Large intestine (tissue), 3 donors: ENCODE data around the gene PILRA. TPM values are rescaled to one million over a fixed set of nuclear protein-coding genes. Genes with fewer than 3 reads are reported as not detected.
"Not testable (repeated sequence)": the region's sequence is repeated elsewhere in the genome, so short reads cannot be mapped to it uniquely, and the experiment has no call there.

Experiments used
- DNase-seq, 2 donors: peaks; one replicate each; pipeline versions ENCODE4 v3.0.0 to v3.0.0-alpha.2; 2013
- H3K27ac ChIP-seq: one replicate; pipeline ENCODE4 v1.5.1; 2013; ENCODE audit warnings: low read length
- H3K27me3 ChIP-seq: 2 replicates; pipeline ENCODE4 v1.6.1; 2013; ENCODE audit warnings: low read length; ENCODE audit not compliant: control insufficient read depth, insufficient read depth
- H3K36me3 ChIP-seq: 2 replicates; pipeline ENCODE4 v1.6.1; 2013; ENCODE audit warnings: low read length; ENCODE audit not compliant: control insufficient read depth, insufficient read depth
- H3K4me1 ChIP-seq: one replicate; pipeline ENCODE4 v1.6.1; 2013; ENCODE audit warnings: low read length; ENCODE audit not compliant: control insufficient read depth, insufficient read depth
- H3K4me3 ChIP-seq: one replicate; pipeline ENCODE4 v1.5.1; 2013; ENCODE audit warnings: low read length
- H3K9me3 ChIP-seq: one replicate; pipeline ENCODE4 v1.6.1; 2013; ENCODE audit warnings: mild to moderate bottlenecking, low read depth, low read length, moderate library complexity; ENCODE audit not compliant: control insufficient read depth
- WGBS: methylation state at CpG from one replicate; pipeline ENCODE4 v1.1.5; 2013; ENCODE audit warnings: low lambda C conversion rate; ENCODE audit not compliant: insufficient coverage; 5-methylcytosine and 5-hydroxymethylcytosine counted together
- polyA plus RNA-seq: library from polyadenylated mRNA; unstranded; fragments of 120-200 nt; gene quantifications from one replicate; pipeline ENCODE4 v1.2.1, GENCODE V29; 2013

Gene PILRA
- polyA plus RNA-seq, 1 donor: 5.8 TPM

DNA sequence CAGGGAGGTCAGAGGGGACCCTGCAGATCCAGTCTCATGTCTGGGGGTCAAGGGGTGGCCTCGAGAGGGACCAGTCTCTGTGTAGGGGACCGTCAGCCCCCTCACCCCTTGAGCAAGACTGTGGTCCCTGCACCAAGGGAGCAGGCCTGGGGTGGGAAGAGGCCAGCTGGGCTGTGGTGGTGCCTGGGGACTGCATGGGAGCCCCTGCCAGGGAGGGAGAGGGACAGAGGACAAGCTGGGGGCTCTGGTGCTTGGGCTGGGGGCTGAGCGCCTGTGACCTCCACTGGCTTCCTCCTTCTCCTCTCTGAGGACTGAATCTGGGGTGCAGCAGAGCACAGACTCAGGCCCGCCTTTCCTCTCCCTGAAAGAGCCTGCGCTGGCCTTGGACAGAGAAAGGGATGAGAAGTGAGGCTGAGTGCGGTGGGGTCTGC is 16.1 kb upstream of the PILRA start:
- no peak for DNase-seq
- Histone ChIP-seq H3K4me1 (no peaks in the 10 kb centered on the region), H3K4me3 (no peak overlapping the region), H3K9me3 (no peaks in the 10 kb centered on the region), H3K27me3 (no peaks in the 10 kb centered on the region), H3K27ac (no peak overlapping the region), H3K36me3 (peaks cover 85% of the 10 kb centered on the region)
- no CpG with 5 or more reads among the region's 6 CpGs for WGBS

DNA sequence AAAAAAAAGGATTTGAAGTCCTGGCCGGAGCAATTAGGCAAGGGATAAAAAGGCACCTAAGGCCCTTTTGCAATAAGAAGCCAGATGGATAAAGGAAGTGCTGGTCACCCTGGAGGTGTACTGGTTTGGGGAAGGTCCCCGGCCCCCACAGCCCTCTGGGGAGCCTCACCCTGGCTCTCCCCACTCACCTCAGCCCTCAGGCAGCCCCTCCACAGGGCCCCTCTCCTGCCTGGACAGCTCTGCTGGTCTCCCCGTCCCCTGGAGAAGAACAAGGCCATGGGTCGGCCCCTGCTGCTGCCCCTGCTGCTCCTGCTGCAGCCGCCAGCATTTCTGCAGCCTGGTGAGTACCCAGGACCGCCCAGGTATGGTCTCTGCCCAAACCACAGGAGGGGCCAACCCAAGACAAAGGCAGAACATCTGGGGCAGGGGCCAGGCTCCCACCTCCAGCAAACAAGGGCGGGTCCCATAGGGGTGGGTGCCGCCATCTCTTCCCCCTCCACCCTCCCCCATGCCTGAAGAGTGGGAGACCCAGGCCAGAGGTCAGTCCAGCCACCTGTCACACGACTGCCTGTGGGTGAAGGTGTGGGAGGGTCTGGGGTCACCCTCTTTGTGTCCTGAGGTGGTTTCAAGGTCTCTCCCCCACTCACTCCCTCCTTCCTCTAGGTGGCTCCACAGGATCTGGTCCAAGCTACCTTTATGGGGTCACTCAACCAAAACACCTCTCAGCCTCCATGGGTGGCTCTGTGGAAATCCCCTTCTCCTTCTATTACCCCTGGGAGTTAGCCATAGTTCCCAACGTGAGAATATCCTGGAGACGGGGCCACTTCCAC is 15.0 kb upstream of the PILRA start, which contains the start of gene PILRB:
PILRB (plus strand) TSS at position 91 of the 830 bp plus-strand sequence; CDS start at position 277, 186 bp downstream.
- H3K4me1 ChIP-seq: no peaks in the 10 kb centered on the region
- H3K9me3 ChIP-seq: no peaks in the 10 kb centered on the region
- no peak within 1 kb of the TSS for H3K4me3 ChIP-seq
- no peak within 1 kb of the TSS for H3K27ac ChIP-seq
- DNase-seq: no peak
- no peaks in the 10 kb centered on the region for H3K27me3 ChIP-seq
- peaks cover 84% of the 10 kb centered on the region for H3K36me3 ChIP-seq
- no CpG with 5 or more reads among the region's 11 CpGs for WGBS

DNA sequence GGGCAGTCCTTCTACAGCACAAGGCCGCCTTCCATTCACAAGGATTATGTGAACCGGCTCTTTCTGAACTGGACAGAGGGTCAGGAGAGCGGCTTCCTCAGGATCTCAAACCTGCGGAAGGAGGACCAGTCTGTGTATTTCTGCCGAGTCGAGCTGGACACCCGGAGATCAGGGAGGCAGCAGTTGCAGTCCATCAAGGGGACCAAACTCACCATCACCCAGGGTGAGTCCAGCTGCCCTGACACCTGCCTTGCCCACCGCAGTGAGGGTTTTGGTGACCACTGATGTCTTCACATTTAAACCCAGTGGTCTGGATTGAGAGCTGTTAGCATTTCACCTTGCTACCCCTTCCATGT is 14.5 kb upstream of the PILRA start:
- H3K27me3 ChIP-seq: no peaks in the 10 kb centered on the region
- no peak overlapping the region for H3K27ac ChIP-seq
- no peaks in the 10 kb centered on the region for H3K4me1 ChIP-seq
- H3K36me3 ChIP-seq: peaks cover 81% of the 10 kb centered on the region
- no peak for DNase-seq
- no peaks in the 10 kb centered on the region for H3K9me3 ChIP-seq
- no CpG with 5 or more reads among the region's 8 CpGs for WGBS
- H3K4me3 ChIP-seq: no peak overlapping the region

DNA sequence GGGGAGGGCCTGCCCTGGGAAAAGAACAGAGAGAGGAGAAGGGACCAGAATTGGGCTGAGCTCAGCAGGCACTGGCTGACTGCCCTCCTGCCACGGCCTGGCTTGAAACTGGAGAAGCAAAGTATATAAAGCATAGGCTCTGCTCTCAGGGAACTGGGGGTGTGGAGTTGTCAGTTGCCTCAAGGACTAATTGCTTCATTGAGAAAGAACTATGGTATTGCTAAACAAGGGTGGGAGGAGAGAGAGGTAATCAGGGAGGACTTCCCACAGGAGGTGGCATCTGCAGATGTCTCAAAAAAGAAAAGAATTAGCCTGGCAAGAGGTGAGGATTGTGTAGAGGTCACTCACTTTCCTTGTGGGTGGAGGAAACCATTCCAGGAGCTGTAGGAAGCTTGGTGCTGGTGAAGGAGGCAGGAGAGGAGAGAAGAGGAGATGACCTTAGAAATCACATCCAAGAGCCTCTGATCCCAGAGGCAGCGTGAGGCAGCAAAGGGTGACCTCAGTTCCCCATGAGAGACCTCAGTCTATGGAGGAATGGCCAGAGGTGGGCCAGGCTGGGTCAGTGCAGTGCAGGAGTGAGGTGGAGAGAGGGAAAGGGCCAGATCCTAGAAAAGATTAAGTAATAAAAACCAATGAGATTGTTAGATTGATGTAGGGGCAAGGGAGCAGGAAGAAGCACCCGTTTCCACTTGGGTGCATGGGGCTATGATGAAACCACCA is 13.0 kb upstream of the PILRA start:
- Histone ChIP-seq H3K4me3 (no peak overlapping the region), H3K4me1 (no peaks in the 10 kb centered on the region), H3K27me3 (no peaks in the 10 kb centered on the region), H3K9me3 (no peaks in the 10 kb centered on the region), H3K36me3 (peaks cover 76% of the 10 kb centered on the region), H3K27ac (no peak overlapping the region)
- no CpG with 5 or more reads among the region's 3 CpGs for WGBS
- DNase-seq: no peak

DNA sequence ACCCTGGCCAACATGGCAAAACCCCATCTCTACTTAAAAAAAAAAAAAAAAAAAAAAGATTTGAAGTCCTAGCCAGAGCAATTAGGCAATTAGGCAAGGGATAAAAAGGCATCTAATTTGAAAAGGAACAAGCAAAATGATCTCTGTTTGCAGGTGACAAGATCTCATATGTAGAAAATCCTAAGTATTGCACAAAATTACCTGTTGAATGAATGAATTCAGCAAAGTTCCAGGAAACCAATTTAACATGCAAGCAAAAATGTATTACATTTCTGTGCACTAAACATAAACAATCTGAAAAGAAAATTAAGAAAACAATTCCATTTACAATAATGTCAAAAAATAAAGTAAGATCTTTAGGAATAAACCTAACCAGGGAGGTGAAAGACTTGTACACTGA is 10.2 kb upstream of the PILRA start:
- no peaks in the 10 kb centered on the region for H3K27me3 ChIP-seq
- H3K4me1 ChIP-seq: no peaks in the 10 kb centered on the region
- peaks cover 58% of the 10 kb centered on the region for H3K36me3 ChIP-seq
- H3K4me3 ChIP-seq: no peak overlapping the region
- DNase-seq: no peak
- no peaks in the 10 kb centered on the region for H3K9me3 ChIP-seq
- H3K27ac ChIP-seq: no peak overlapping the region

DNA sequence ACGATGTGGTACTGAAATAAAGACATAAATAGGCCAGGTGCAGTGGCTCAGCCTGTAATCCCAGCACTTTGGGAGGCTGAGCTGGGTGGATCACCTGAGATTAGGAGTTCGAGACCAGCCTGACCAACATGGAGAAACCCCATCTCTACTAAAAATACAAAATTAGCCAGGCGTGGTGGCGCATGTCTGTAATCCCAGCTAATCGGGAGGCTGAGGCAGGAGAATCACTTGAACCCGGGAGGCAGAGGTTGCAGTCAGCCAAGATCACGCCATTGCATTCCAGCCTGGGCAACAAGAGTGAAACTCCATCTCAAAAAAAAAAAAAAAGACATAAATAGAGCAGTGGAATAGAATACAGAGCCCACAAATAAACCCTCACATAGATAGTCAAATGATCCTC is 9.5 kb upstream of the PILRA start:
- not testable (repeated sequence) for H3K27me3 ChIP-seq, DNase-seq, H3K4me1 ChIP-seq, H3K9me3 ChIP-seq, H3K27ac ChIP-seq, H3K4me3 ChIP-seq
- no CpG with 5 or more reads among the region's 7 CpGs for WGBS
- peaks cover 53% of the 10 kb centered on the region for H3K36me3 ChIP-seq

DNA sequence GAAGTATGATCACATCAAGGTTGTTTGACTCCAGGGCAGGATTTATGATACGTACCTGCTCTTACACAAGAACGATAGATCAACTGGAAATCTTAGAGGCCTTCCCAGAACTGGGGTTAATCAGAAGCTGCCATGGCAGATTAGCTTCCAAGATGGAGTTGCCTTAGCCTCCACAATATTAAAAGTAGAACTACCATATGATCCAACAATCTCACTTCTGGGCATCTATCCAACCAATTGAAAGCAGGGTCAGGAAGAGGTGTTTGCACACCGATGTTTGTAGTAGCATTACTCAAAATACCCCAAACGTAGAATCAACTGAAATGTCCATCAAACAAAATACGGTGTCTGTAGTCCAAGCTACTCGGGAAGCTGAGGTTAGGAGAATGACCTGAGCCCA is 8.8 kb upstream of the PILRA start:
- Histone ChIP-seq H3K27me3 (no peaks in the 10 kb centered on the region), H3K9me3 (no peaks in the 10 kb centered on the region), H3K36me3 (peaks cover 48% of the 10 kb centered on the region), H3K4me3 (no peak overlapping the region), H3K27ac (no peak overlapping the region), H3K4me1 (no peaks in the 10 kb centered on the region)
- no CpG with 5 or more reads among the region's 6 CpGs for WGBS
- DNase-seq: no peak

DNA sequence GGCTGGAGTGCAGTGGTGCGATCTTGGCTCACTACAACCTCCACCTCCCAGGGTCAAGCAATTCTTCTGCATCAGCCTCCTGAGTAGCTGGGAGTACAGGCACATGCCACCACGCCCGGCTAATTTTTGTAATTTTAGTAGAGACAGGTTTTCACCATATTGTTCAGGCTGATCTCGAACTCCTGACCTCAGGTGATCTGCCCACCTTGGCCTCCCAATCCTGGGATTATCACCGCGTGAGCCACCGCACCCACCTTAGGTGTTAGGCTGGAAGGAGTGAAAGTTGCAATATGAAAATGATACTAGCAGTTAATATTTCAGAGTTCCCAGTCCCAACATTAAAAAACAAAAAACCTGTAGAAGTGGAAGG is 7.3 kb upstream of the PILRA start:
- no CpG with 5 or more reads among the region's 7 CpGs for WGBS
- H3K4me1 ChIP-seq, H3K27ac ChIP-seq, DNase-seq, H3K27me3 ChIP-seq, H3K4me3 ChIP-seq, H3K9me3 ChIP-seq: not testable (repeated sequence)
- peaks cover 36% of the 10 kb centered on the region for H3K36me3 ChIP-seq

DNA sequence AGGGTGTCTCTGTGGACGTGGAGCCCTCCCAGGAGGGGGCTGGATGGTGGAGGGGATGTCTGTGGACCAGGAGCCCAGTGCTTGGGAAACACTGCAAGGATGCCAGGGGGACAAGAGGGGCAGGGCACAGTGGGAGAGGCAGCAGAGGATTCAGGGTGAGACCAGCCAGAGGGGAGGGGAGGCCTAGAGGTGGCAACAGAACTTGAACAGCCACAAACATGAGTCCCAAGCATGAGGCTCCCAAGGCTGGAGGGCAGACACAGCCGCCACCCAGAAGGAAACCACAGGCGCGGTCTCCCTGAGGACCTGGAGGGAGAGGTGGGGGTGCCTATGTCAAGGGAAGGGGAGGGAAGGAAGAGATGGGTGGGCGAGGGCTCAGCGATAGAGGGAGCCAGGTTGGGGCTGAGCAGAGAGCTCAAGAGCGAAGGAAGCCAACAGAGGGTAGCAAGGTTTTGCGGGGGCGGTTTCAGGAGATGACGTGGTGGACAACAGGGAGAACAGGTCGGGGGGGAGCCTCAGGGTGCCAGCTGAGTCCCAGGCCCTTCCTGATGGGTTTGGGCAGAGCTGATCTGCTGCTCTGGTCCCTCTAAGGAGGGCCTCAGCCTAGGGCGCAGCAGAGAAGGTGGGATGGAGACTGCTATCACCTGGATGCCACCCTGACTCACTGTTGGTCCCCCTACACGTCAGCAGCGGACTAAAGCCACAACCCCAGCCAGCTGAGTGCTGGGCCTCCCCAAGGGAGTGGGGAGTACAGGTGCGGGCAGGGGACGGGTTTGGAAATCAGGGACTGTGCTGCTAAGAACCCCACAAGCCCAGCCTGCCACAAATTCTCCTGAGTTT is 6.7 kb upstream of the PILRA start:
- no peaks in the 10 kb centered on the region for H3K4me1 ChIP-seq
- WGBS: no CpG with 5 or more reads among the region's 16 CpGs
- H3K27ac ChIP-seq: no peak overlapping the region
- peaks cover 31% of the 10 kb centered on the region for H3K36me3 ChIP-seq
- H3K27me3 ChIP-seq: no peaks in the 10 kb centered on the region
- no peak for DNase-seq
- no peaks in the 10 kb centered on the region for H3K9me3 ChIP-seq
- H3K4me3 ChIP-seq: no peak overlapping the region

DNA sequence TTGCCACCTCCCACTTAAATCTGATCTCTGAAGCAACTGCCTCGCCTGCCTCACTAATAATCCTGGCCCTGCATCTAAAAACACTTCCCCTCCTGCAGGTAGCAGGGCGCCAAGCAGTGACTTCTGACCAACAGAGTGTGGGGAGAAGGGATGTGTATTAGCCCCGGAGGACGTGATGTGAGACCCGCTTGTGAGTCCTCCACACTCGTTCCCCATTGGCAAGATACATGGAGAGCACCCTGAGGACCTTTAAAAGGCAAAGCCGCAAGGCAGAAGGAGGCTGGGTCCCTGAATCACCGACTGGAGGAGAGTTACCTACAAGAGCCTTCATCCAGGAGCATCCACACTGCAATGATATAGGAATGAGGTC is 6.1 kb upstream of the PILRA start:
- no peaks in the 10 kb centered on the region for H3K9me3 ChIP-seq
- no peaks in the 10 kb centered on the region for H3K27me3 ChIP-seq
- peaks cover 28% of the 10 kb centered on the region for H3K36me3 ChIP-seq
- no peak for DNase-seq
- H3K4me3 ChIP-seq: no peak overlapping the region
- no CpG with 5 or more reads among the region's 8 CpGs for WGBS
- no peak overlapping the region for H3K27ac ChIP-seq
- no peaks in the 10 kb centered on the region for H3K4me1 ChIP-seq
